ENCODE data around the gene GFOD1.

GRCh38 chr6:13485303-13485702, 2.1 kb downstream of the GFOD1 start:
- TF ChIP-seq TAF1 (IDR thresholded peaks at IDR 0.05; ENCODE audit: borderline replicate concordance, low read depth, low read length) (no peak), POLR2A (IDR thresholded peaks at IDR 0.05; ENCODE audit: low read depth, low read length) (no peak), POLR2AphosphoS5 (IDR thresholded peaks at IDR 0.05; ENCODE audit: low read depth, low read length) (no peak)

All from GM12892 (cell line).